GM23248 (cell line): ENCODE measurements around the gene MYO1E.

Source experiments
- EZH2 ChIP-seq: fragments of 200-600 bp; sonication (generic); IDR thresholded peaks from 2 replicates; pipeline ENCODE4 v1.6.1; 2018; ENCODE audit warnings: antibody characterized with exemption, mild to moderate bottlenecking; ENCODE audit not compliant: insufficient read depth, poor library complexity, severe bottlenecking
- EZH2phosphoT487 ChIP-seq: fragments of 200-600 bp; sonication (generic); IDR thresholded peaks from 2 replicates; pipeline ENCODE4 v1.6.1; 2018; ENCODE audit warnings: antibody characterized with exemption, moderate library complexity, mild to moderate bottlenecking, low read depth; ENCODE audit not compliant: insufficient read depth

- TF ChIP-seq EZH2phosphoT487: no peak
- no peak for TF ChIP-seq EZH2
Measured at GRCh38 chr15:59255680-59256336, 116.9 kb downstream of the MYO1E start.
